SU-DHL-6 (cell line): Measurements from ENCODE around the gene SERPINA10.

Source experiments
- H2AFZ ChIP-seq: fragments of 200-600 bp; sonication (generic); 2 replicates; pipeline ENCODE4 v1.6.1; 2014; ENCODE audit warnings: low read depth, mild to moderate bottlenecking, moderate library complexity, mixed read lengths, antibody characterized with exemption, low read length; ENCODE audit not compliant: severe bottlenecking
- H3F3A ChIP-seq: fragments of 200-600 bp; shearing (Covaris generic); 2 replicates; pipeline ENCODE4 v1.6.0; 2016; ENCODE audit warnings: antibody characterized with exemption, mild to moderate bottlenecking; ENCODE audit not compliant: insufficient read depth
- H3K27ac ChIP-seq: fragments of 200-600 bp; sonication (generic); 2 replicates; pipeline ENCODE4 v1.5.1; 2016; ENCODE audit warnings: low read depth, mild to moderate bottlenecking, low read length, moderate library complexity, mixed read lengths
- H3K27me3 ChIP-seq: fragments of 200-600 bp; sonication (generic), shearing (Covaris generic); 2 replicates; pipeline ENCODE4 v1.6.0; 2014; ENCODE audit warnings: mild to moderate bottlenecking, low read length
- H3K36me3 ChIP-seq: fragments of 200-600 bp; sonication (generic); 2 replicates; pipeline ENCODE4 v1.6.1; 2014; ENCODE audit warnings: mild to moderate bottlenecking, low read length, mixed read lengths
- H3K4me2 ChIP-seq: fragments of 300-600, 200-600 bp; shearing (Covaris generic), sonication (generic); 2 replicates; pipeline ENCODE4 v1.6.0; 2014; ENCODE audit warnings: low read length, low read depth, mild to moderate bottlenecking; ENCODE audit not compliant: poor library complexity, severe bottlenecking
- H3K4me3 ChIP-seq: fragments of 200-600 bp; sonication (generic); 2 replicates; pipeline ENCODE4 v1.5.1; 2014; ENCODE audit warnings: antibody characterized with exemption, low read length, mild to moderate bottlenecking, mixed read lengths; ENCODE audit not compliant: insufficient read depth, poor library complexity, severe bottlenecking
- H3K79me2 ChIP-seq: fragments of 200-600 bp; sonication (generic); 2 replicates; pipeline ENCODE4 v1.6.1; 2014; ENCODE audit warnings: mild to moderate bottlenecking, low read length, moderate library complexity; ENCODE audit not compliant: insufficient read depth
- H3K9ac ChIP-seq: fragments of 200-600 bp; sonication (generic); 2 replicates; pipeline ENCODE4 v1.7.0; 2014; ENCODE audit warnings: mild to moderate bottlenecking, low read length
- H3K9me2 ChIP-seq: fragments of 200-600 bp; sonication (generic); replicated peaks from 2 replicates; pipeline ENCODE4 v1.6.1; 2014; ENCODE audit warnings: low read length; ENCODE audit not compliant: insufficient read depth
- H3K9me3 ChIP-seq: fragments of 200-600 bp; sonication (generic); 2 replicates; pipeline ENCODE4 v1.6.1; 2014; ENCODE audit warnings: low read length, mixed read lengths; ENCODE audit not compliant: insufficient read depth
- H4K20me1 ChIP-seq: fragments of 200-600 bp; sonication (generic); 2 replicates; pipeline ENCODE4 v1.6.1; 2014; ENCODE audit warnings: low read depth, mild to moderate bottlenecking, antibody characterized with exemption, low read length, moderate library complexity, mixed read lengths
- EZH2phosphoT487 ChIP-seq: fragments of 200-600 bp; sonication (generic), shearing (Covaris generic); conservative IDR thresholded peaks from 2 replicates; pipeline ENCODE4 v1.6.1; 2018; ENCODE audit warnings: mild to moderate bottlenecking, antibody characterized with exemption, low read length, moderate library complexity, mixed read lengths
- TF ChIP-seq, protein P1 (sequence below): fragments of 200-600 bp; sonication (generic); IDR thresholded peaks from one replicate; pipeline ENCODE4 v1.5.1; 2017; ENCODE audit warnings: antibody characterized with exemption, mild to moderate bottlenecking, low read length, moderate library complexity; ENCODE audit not compliant: insufficient read depth, poor library complexity, severe bottlenecking

SERPINA10 gene

GRCh38 chr14:94305620-94306019, 12.6 kb upstream of the SERPINA10 start:
- Histone ChIP-seq H3K27ac (no peak overlapping the region), H2AFZ (no peak overlapping the region), H3K9me3 (no peaks in the 10 kb centered on the region), H3K9ac (no peak overlapping the region), H3K27me3 (no peaks in the 10 kb centered on the region), H3K4me3 (no peak overlapping the region), H3K4me2 (no peak overlapping the region), H3K79me2 (no peaks in the 10 kb centered on the region), H4K20me1 (no peaks in the 10 kb centered on the region), H3K36me3 (no peaks in the 10 kb centered on the region), H3F3A (no peaks in the 10 kb centered on the region), H3K9me2 (no peaks in the 10 kb centered on the region)
- TF ChIP-seq, protein P1, sequence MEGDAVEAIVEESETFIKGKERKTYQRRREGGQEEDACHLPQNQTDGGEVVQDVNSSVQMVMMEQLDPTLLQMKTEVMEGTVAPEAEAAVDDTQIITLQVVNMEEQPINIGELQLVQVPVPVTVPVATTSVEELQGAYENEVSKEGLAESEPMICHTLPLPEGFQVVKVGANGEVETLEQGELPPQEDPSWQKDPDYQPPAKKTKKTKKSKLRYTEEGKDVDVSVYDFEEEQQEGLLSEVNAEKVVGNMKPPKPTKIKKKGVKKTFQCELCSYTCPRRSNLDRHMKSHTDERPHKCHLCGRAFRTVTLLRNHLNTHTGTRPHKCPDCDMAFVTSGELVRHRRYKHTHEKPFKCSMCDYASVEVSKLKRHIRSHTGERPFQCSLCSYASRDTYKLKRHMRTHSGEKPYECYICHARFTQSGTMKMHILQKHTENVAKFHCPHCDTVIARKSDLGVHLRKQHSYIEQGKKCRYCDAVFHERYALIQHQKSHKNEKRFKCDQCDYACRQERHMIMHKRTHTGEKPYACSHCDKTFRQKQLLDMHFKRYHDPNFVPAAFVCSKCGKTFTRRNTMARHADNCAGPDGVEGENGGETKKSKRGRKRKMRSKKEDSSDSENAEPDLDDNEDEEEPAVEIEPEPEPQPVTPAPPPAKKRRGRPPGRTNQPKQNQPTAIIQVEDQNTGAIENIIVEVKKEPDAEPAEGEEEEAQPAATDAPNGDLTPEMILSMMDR = no peak
- TF ChIP-seq EZH2phosphoT487 = no peak

GRCh38 chr14:94304243-94304642, 11.2 kb upstream of the SERPINA10 start:
- H3K4me2 ChIP-seq = no peak overlapping the region
- H3K4me3 ChIP-seq = no peak overlapping the region
- TF ChIP-seq, protein P1 = no peak
- no peak for TF ChIP-seq EZH2phosphoT487
- H3K9me2 ChIP-seq = no peaks in the 10 kb centered on the region
- no peak overlapping the region for H3K27ac ChIP-seq
- H3K79me2 ChIP-seq = no peaks in the 10 kb centered on the region
- H3K36me3 ChIP-seq = no peaks in the 10 kb centered on the region
- H3K27me3 ChIP-seq = no peaks in the 10 kb centered on the region
- no peaks in the 10 kb centered on the region for H4K20me1 ChIP-seq
- no peaks in the 10 kb centered on the region for H3K9me3 ChIP-seq
- H3K9ac ChIP-seq = no peak overlapping the region
- no peaks in the 10 kb centered on the region for H3F3A ChIP-seq
- no peak overlapping the region for H2AFZ ChIP-seq

GRCh38 chr14:94303111-94303510, 10.0 kb upstream of the SERPINA10 start:
- no peaks in the 10 kb centered on the region for H4K20me1 ChIP-seq
- no peak overlapping the region for H3K9ac ChIP-seq

More at GRCh38 chr14:94303111-94303510, 10.0 kb upstream of the SERPINA10 start:
- Histone ChIP-seq H3K36me3 (no peaks in the 10 kb centered on the region), H3K4me3 (no peak overlapping the region), H2AFZ (no peak overlapping the region), H3F3A (no peaks in the 10 kb centered on the region), H3K9me2 (no peaks in the 10 kb centered on the region), H3K9me3 (no peaks in the 10 kb centered on the region), H3K27me3 (no peaks in the 10 kb centered on the region), H3K4me2 (no peak overlapping the region), H3K27ac (no peak overlapping the region), H3K79me2 (no peaks in the 10 kb centered on the region)
- no peak for TF ChIP-seq EZH2phosphoT487
- TF ChIP-seq, protein P1 = no peak
